ENCODE measurements around the gene BEND7.

GRCh38 chr10:13395540-13395939 is 133.3 kb downstream of the BEND7 start:
- TF ChIP-seq POLR2A (IDR thresholded peaks at IDR 0.05; ENCODE audit: low read length) (no peak), GATA1 (IDR thresholded peaks at IDR 0.05; ENCODE audit: low read depth, low read length) (no peak)

Measured in erythroblast (primary cell).